A549 (cell line): ENCODE data around the gene ZNF286A. TPM values are rescaled to one million over a fixed set of nuclear protein-coding genes. Genes with fewer than 3 reads are reported as not detected.

Source experiments
- ATAC-seq, 2 experiments: fragments of 200-7000 bp in 1 of 2; fragments of >200 bp in 1 of 2; cut with Nextera tagmentation in 1 of 2; cut with Tn5 transposase in 1 of 2; 3 replicates each; pipeline versions ENCODE4 v1.8.0 to v1.9.1; 2018 to 2020; ENCODE audit warnings: mild to moderate bottlenecking in 1 of 2, moderate library complexity in 1 of 2
- CTCF ChIA-PET: fragments of 300-600 bp; sonication (Branson Sonifier 250); formaldehyde crosslinking; extraction: SDS; loops from one replicate; lab custom pipeline; 2021; ENCODE audit warnings: antibody characterized with exemption, inconsistent platforms; lab: Yijun Ruan, JAX
- POLR2A ChIA-PET: fragments of 350-600 bp; formaldehyde crosslinking; extraction: SDS; loops from one replicate; lab custom pipeline; 2021; ENCODE audit warnings: antibody characterized with exemption, inconsistent platforms; lab: Yijun Ruan, JAX
- DNase-seq, 2 experiments: peaks; one replicate each; pipeline versions ENCODE4 v3.0.0 to v3.0.0-alpha.2; 2011 to 2016; ENCODE audit warnings: low read depth in 1 of 2, low spot score in 1 of 2
- FAIRE-seq: peaks from 2 replicates; lab custom pipeline; 2011; peaks lifted over from hg19 to GRCh38; lab: Jason Lieb, UNC
- H3K27ac ChIP-seq, 2 experiments: fragments of >200 bp; sonication (Bioruptor Twin); formaldehyde crosslinking; 3 replicates each; pipeline ENCODE4 v1.5.1; 2016 to 2017
- H3K4me1 ChIP-seq: fragments of >200 bp; sonication (Bioruptor Twin); formaldehyde crosslinking; 3 replicates; pipeline ENCODE4 v1.6.1; 2016
- H3K4me2 ChIP-seq: fragments of >200 bp; sonication (Bioruptor Twin); formaldehyde crosslinking; 3 replicates; pipeline ENCODE4 v1.6.1; 2016
- H3K4me3 ChIP-seq: fragments of >200 bp; sonication (Bioruptor Twin); formaldehyde crosslinking; 3 replicates; pipeline ENCODE4 v1.5.1; 2016
- H3K9me3 ChIP-seq: fragments of >200 bp; sonication (Bioruptor Twin); formaldehyde crosslinking; 3 replicates; pipeline ENCODE4 v1.6.1; 2016
- ATOH8 ChIP-seq: fragments of 250-450 bp; sonication (Bioruptor Pico); IDR thresholded peaks from 2 replicates; pipeline ENCODE4 v1.5.0; 2020; ENCODE audit warnings: low read depth, mild to moderate bottlenecking, moderate library complexity
- CHD2 ChIP-seq: fragments of 150-350 bp; IDR thresholded peaks from 2 replicates; pipeline ENCODE4 v1.6.1; 2014; ENCODE audit warnings: low read length; ENCODE audit not compliant: partially characterized antibody
- EHF ChIP-seq: fragments of 250-450 bp; sonication (Bioruptor Pico); IDR thresholded peaks from 2 replicates; pipeline ENCODE4 v1.5.0; 2020; ENCODE audit warnings: mild to moderate bottlenecking
- EP300 ChIP-seq, 2 experiments: fragments of >200 bp; sonication (Bioruptor Twin); formaldehyde crosslinking; IDR thresholded peaks; 2 replicates in 1 of 2; 3 replicates in 1 of 2; pipeline ENCODE4 v1.6.1; 2016 to 2017
- FOSL2 ChIP-seq, 2 experiments: fragments of 450-650 bp in 1 of 2; fragments of >200 bp in 1 of 2; sonication (Bioruptor Twin) in 1 of 2; formaldehyde crosslinking; IDR thresholded peaks; 2 replicates each; pipeline versions ENCODE4 v1.5.0 to v1.6.1; 2016 to 2020; ENCODE audit warnings: mild to moderate bottlenecking in 1 of 2, moderate library complexity in 1 of 2
- HDAC2 ChIP-seq: fragments of 200-600 bp; sonication (generic); IDR thresholded peaks from 2 replicates; pipeline ENCODE4 v1.6.1; 2016
- HMGXB4 ChIP-seq: fragments of 250-450 bp; sonication (Bioruptor Pico); IDR thresholded peaks from 2 replicates; pipeline ENCODE4 v1.5.0; 2021; ENCODE audit warnings: mild to moderate bottlenecking, moderate library complexity, borderline replicate concordance
- HOXB13 ChIP-seq: fragments of 250-450 bp; sonication (Bioruptor Pico); IDR thresholded peaks from 2 replicates; pipeline ENCODE4 v1.5.0; 2020; ENCODE audit warnings: low read depth, mild to moderate bottlenecking, moderate library complexity
- KDM1A ChIP-seq: fragments of 200-600 bp; sonication (generic); IDR thresholded peaks from 2 replicates; pipeline ENCODE4 v1.6.1; 2016; ENCODE audit warnings: low read depth, mild to moderate bottlenecking
- KDM5A ChIP-seq: fragments of 200-600 bp; sonication (generic); IDR thresholded peaks from 2 replicates; pipeline ENCODE4 v1.6.1; 2016; ENCODE audit warnings: antibody characterized with exemption, mild to moderate bottlenecking
- MAFK ChIP-seq: fragments of 450-650 bp; IDR thresholded peaks from 2 replicates; pipeline ENCODE4 v1.6.1; 2014; ENCODE audit not compliant: partially characterized antibody
- MAX ChIP-seq: IDR thresholded peaks from 2 replicates; pipeline ENCODE4 v1.6.1; 2012
- MAZ ChIP-seq: fragments of 150-350 bp; IDR thresholded peaks from 2 replicates; pipeline ENCODE4 v1.6.1; 2014; ENCODE audit warnings: antibody characterized with exemption, low read depth, low read length, borderline replicate concordance
- MYC ChIP-seq: IDR thresholded peaks from 2 replicates; pipeline ENCODE4 v1.6.1; 2012; ENCODE audit warnings: mild to moderate bottlenecking, inconsistent platforms, low read length, improper control_type of control experiment, borderline replicate concordance
- NFE2L2 ChIP-seq: fragments of 150-350 bp; conservative IDR thresholded peaks from 2 replicates; pipeline ENCODE4 v1.6.1; 2014; ENCODE audit warnings: low read length
- NPAS2 ChIP-seq: fragments of 250-450 bp; sonication (Bioruptor Pico); IDR thresholded peaks from 2 replicates; pipeline ENCODE4 v1.8.0; 2022; ENCODE audit warnings: mild to moderate bottlenecking, moderate library complexity, borderline replicate concordance
- PBX3 ChIP-seq: IDR thresholded peaks from 2 replicates; pipeline ENCODE4 v1.6.1; 2012
- POLR2A ChIP-seq: IDR thresholded peaks from 2 replicates; pipeline ENCODE4 v1.6.1; 2012; ENCODE audit warnings: mild to moderate bottlenecking, low read length
- RAD21 ChIP-seq, 2 experiments: fragments of >200 bp in 1 of 2; sonication (Bioruptor Twin) in 1 of 2; formaldehyde crosslinking in 1 of 2; IDR thresholded peaks in 1 of 2; conservative IDR thresholded peaks in 1 of 2; 2 replicates in 1 of 2; 3 replicates in 1 of 2; pipeline ENCODE4 v1.6.1; 2012 to 2018; ENCODE audit warnings: inconsistent platforms in 1 of 2
- RARB ChIP-seq: fragments of 250-450 bp; sonication (Bioruptor Pico); IDR thresholded peaks from 2 replicates; pipeline ENCODE4 v1.8.0; 2021; ENCODE audit warnings: mild to moderate bottlenecking, moderate library complexity
- RFX5 ChIP-seq: fragments of 450-650 bp; IDR thresholded peaks from 2 replicates; pipeline ENCODE4 v1.7.1; 2014; ENCODE audit warnings: antibody characterized with exemption, mild to moderate bottlenecking, moderate library complexity
- SMC3 ChIP-seq: fragments of >200 bp; sonication (Bioruptor Twin); formaldehyde crosslinking; IDR thresholded peaks from 3 replicates; pipeline ENCODE4 v1.6.1; 2018; ENCODE audit warnings: inconsistent platforms
- SREBF2 ChIP-seq: fragments of 450-650 bp; IDR thresholded peaks from 2 replicates; pipeline ENCODE4 v1.6.1; 2014; ENCODE audit warnings: mild to moderate bottlenecking, moderate library complexity
- TFCP2L1 ChIP-seq: fragments of 250-450 bp; sonication (Bioruptor Pico); IDR thresholded peaks from 2 replicates; pipeline ENCODE4 v1.5.0; 2021; ENCODE audit warnings: mild to moderate bottlenecking
- TP53 ChIP-seq: fragments of 250-450 bp; sonication (Bioruptor Pico); IDR thresholded peaks from 2 replicates; pipeline ENCODE4 v1.5.0; 2021; ENCODE audit warnings: mild to moderate bottlenecking, moderate library complexity
- USF2 ChIP-seq: fragments of 450-650 bp; IDR thresholded peaks from 2 replicates; pipeline ENCODE4 v1.6.1; 2014; ENCODE audit warnings: antibody characterized with exemption
- ZC3H11A ChIP-seq: fragments of 450-650 bp; IDR thresholded peaks from 2 replicates; pipeline ENCODE4 v1.6.1; 2014; ENCODE audit warnings: antibody characterized with exemption, mild to moderate bottlenecking
- ZFP36 ChIP-seq: fragments of 450-650 bp; IDR thresholded peaks from 2 replicates; pipeline ENCODE4 v1.6.1; 2014; ENCODE audit warnings: borderline replicate concordance; ENCODE audit not compliant: partially characterized antibody
- WGBS: methylation state at CpG from one replicate; pipeline ENCODE4 v1.1.6; 2017; ENCODE audit errors: missing lambda C conversion rate; 5-methylcytosine and 5-hydroxymethylcytosine counted together
- polyA plus RNA-seq, 4 experiments: library from polyadenylated mRNA; depleted of rRNA in 3 of 4; stranded (reverse); fragments of >200 nt; fragmentation: RNase III in 1 of 4; extraction: RNeasy Plus Mini Kit Qiagen cat#74134 plus additional on column Dnase treatment in 1 of 4; gene quantifications; 2 replicates in 3 of 4; 3 replicates in 1 of 4; pipeline ENCODE4 v1.2.3, GENCODE V29; 2011 to 2017

ZNF286A gene
- polyA plus RNA-seq, 2 of the 4 experiments (the other 2 are of a cell fraction), result 43.8 to 49.6 TPM

- TF ChIP-seq NPAS2 (CRISPR knock-in tag), result no peak
- TF ChIP-seq KDM1A, result no peak
- no peak for TF ChIP-seq ATOH8 (CRISPR knock-in tag)
- no peak for TF ChIP-seq TFCP2L1
- TF ChIP-seq EHF (CRISPR knock-in tag), result no peak
Measured at GRCh38 chr17:15649861-15650421, 49.6 kb upstream of the ZNF286A start (continued).

GRCh38 chr17:15650741-15651582, 48.6 kb upstream of the ZNF286A start:
- peak overlapping the region; percentile 90 to 95 for H3K27ac ChIP-seq
- FAIRE-seq, result no peak
- 2% methylated on average over 14 of the region's 14 CpGs for WGBS
- TF ChIP-seq RFX5 (0 out of 2 replicates have a peak, but pooled peaks have one; percentile 9), SMC3 (peak; percentile 6; the same call in 1 of the 3 replicates), CHD2 (no peak), POLR2A (0 out of 2 replicates have a peak, but pooled peaks have one; percentile 5)
- CTCF ChIA-PET, result interaction anchor here (0.7 to 2.2 kb wide), 7 partner anchors 8 to 348 kb away, joined by 3 to 6 read pairs (median 5); partner anchors contain the start of gene ADORA2B
- ATAC-seq, result peak; percentile 55 to 62
- peak in 1 of 2 experiments; percentile 59 for DNase-seq
- H3K4me3 ChIP-seq, result peak overlapping the region; percentile 66
- H3K4me1 ChIP-seq, result peaks cover 31% of the 10 kb centered on the region
- H3K9me3 ChIP-seq, result no peaks in the 10 kb centered on the region
- H3K4me2 ChIP-seq, result peak overlapping the region; percentile 91
- POLR2A ChIA-PET, result interaction anchor here (0.7 to 1.7 kb wide), 8 partner anchors 11 to 349 kb away, joined by 3 to 11 read pairs (median 4); partner anchors contain the start of genes TTC19, ZNF286A and ZSWIM7

- ATAC-seq (peak; percentile 93 to 96), FAIRE-seq (peak; percentile 99), DNase-seq (peak; percentile 96 to 99)
- peak overlapping the region; percentile 66 for H3K4me3 ChIP-seq
- CTCF ChIA-PET, result interaction anchor here (0.7 to 2.2 kb wide), 6 partner anchors 9 to 395 kb away, joined by 3 to 6 read pairs (median 4); partner anchors contain the start of gene ADORA2B
- 2% methylated on average over 8 of the region's 8 CpGs for WGBS
- H3K4me1 ChIP-seq, result peaks cover 26% of the 10 kb centered on the region
- POLR2A ChIA-PET, result interaction anchor here (0.6 to 1.7 kb wide), 9 partner anchors 10 to 729 kb away, joined by 3 to 11 read pairs (median 4); partner anchors contain the start of genes TTC19, UBB, ZNF286A and ZSWIM7
- no peaks in the 10 kb centered on the region for H3K9me3 ChIP-seq
- H3K4me2 ChIP-seq, result peak overlapping the region; percentile 91
- H3K27ac ChIP-seq, result peak overlapping the region; percentile 90 to 95
- no peak for TF ChIP-seq EP300 (IDR thresholded peaks at IDR 0.05)
- TF ChIP-seq PBX3, result 0 out of 2 replicates have a peak, but pooled peaks have one; percentile 30
- TF ChIP-seq SREBF2, result no peak
- TF ChIP-seq NPAS2 (CRISPR knock-in tag), result no peak
- peak; percentile 70 for TF ChIP-seq POLR2A
- no peak for TF ChIP-seq HDAC2
- TF ChIP-seq FOSL2 (IDR thresholded peaks at IDR 0.05), result no peak
- TF ChIP-seq FOSL2 (CRISPR knock-in tag; IDR thresholded peaks at IDR 0.05), result peak; percentile 74
- peak; percentile 91 for TF ChIP-seq USF2
- TF ChIP-seq TP53, result no peak
- peak; percentile 63; the same call in 1 of the 2 replicates for TF ChIP-seq MYC
- no peak for TF ChIP-seq MAZ
- peak; percentile 2 to 25; a peak in 1 of 5 replicates for TF ChIP-seq RAD21 (conservative IDR thresholded peaks at IDR 0.05 in 1 of 2, IDR thresholded peaks at IDR 0.05 in 1 of 2)
- no peak for TF ChIP-seq ZC3H11A
- TF ChIP-seq HOXB13 (CRISPR knock-in tag), result no peak
- no peak for TF ChIP-seq RFX5
- TF ChIP-seq NFE2L2, result no peak; the same call in 1 of the 2 replicates
- no peak for TF ChIP-seq RARB (CRISPR knock-in tag)
- TF ChIP-seq MAFK, result peak; percentile 48
- TF ChIP-seq KDM5A, result no peak
- no peak for TF ChIP-seq ZFP36
- no peak for TF ChIP-seq HMGXB4 (CRISPR knock-in tag)
- peak; percentile 89 for TF ChIP-seq MAX
- no peak for TF ChIP-seq EHF (CRISPR knock-in tag)
Measured at GRCh38 chr17:15651583-15652110, 47.9 kb upstream of the ZNF286A start.
